Caki2 (cell line): ENCODE measurements around the gene LGALS7B. TPM values are rescaled to one million over a fixed set of nuclear protein-coding genes. Genes with fewer than 3 reads are reported as not detected.
"Not testable (repeated sequence)": the region's sequence is repeated elsewhere in the genome, so short reads cannot be mapped to it uniquely, and the experiment has no call there.

Source experiments
- DNase-seq: peaks from one replicate; pipeline ENCODE4 v3.0.0-alpha.2; 2015; ENCODE audit warnings: low read depth
- in situ Hi-C: cut with HindIII; loops from 2 replicates; pipeline ENCODE4 v1.10.0; 2016; ENCODE audit warnings: low sequenced_read_pairs, low pct_unique_long_range_greater_than_20kb, mixed read lengths
- total RNA-seq: library from RNA; depleted of rRNA; stranded (reverse); fragments of >200 nt; shearing (Covaris generic); gene quantifications from 2 replicates; pipeline ENCODE4 v1.2.3, GENCODE V29; 2014; ENCODE audit warnings: low replicate concordance

LGALS7B gene
- total RNA-seq, 1 experiment from 2014 or later, result not detected

GRCh38 chr19:38809592-38810252 is 20.7 kb downstream of the LGALS7B start:
- DNase-seq, result no peak
- in situ Hi-C loops, result no loop called here

GRCh38 chr19:38812009-38812840 is 23.2 kb downstream of the LGALS7B start:
- no peak for DNase-seq
- in situ Hi-C loops, result no loop called here

- no peak for DNase-seq
- in situ Hi-C loops, result no loop called here
These were observed 23.9 kb downstream of the LGALS7B start, which contains the start of gene LGALS4 for GRCh38 chr19:38812841-38813320. TSS of gene LGALS4 (minus strand) at chr19:38812945. CDS start at chr19:38812886, 59 bp downstream.

- in situ Hi-C loops, result no loop called here
These were observed 24.3 kb downstream of the LGALS7B start for GRCh38 chr19:38813323-38813722.

GRCh38 chr19:38813932-38814331 is 24.9 kb downstream of the LGALS7B start:
- DNase-seq, in situ Hi-C loops: not testable (repeated sequence)

More at GRCh38 chr19:38813323-38813722, 24.3 kb downstream of the LGALS7B start:
- DNase-seq, result no peak

GRCh38 chr19:38815059-38816001 is 26.3 kb downstream of the LGALS7B start:
- DNase-seq, result no peak

GRCh38 chr19:38816131-38816750 is 27.2 kb downstream of the LGALS7B start:
- in situ Hi-C loops, result no loop called here
- no peak for DNase-seq

More at GRCh38 chr19:38815059-38816001, 26.3 kb downstream of the LGALS7B start:
- in situ Hi-C loops, result no loop called here

GRCh38 chr19:38817081-38817480 is 28.1 kb downstream of the LGALS7B start:
- DNase-seq, result no peak
- in situ Hi-C loops, result no loop called here

GRCh38 chr19:38819231-38819920 is 30.4 kb downstream of the LGALS7B start:
- in situ Hi-C loops, result no loop called here
- no peak for DNase-seq

- DNase-seq, in situ Hi-C loops: not testable (repeated sequence)
These were observed 32.3 kb downstream of the LGALS7B start for GRCh38 chr19:38821230-38821825.

GRCh38 chr19:38825936-38826335 is 36.9 kb downstream of the LGALS7B start:
- DNase-seq, in situ Hi-C loops: not testable (repeated sequence)

- DNase-seq, result no peak
- in situ Hi-C loops, result no loop called here
These were observed 38.0 kb downstream of the LGALS7B start for GRCh38 chr19:38826856-38827551.

- in situ Hi-C loops, DNase-seq: not testable (repeated sequence)
These were observed 40.2 kb downstream of the LGALS7B start for GRCh38 chr19:38829203-38829602.

- peak; percentile 79 for DNase-seq
- in situ Hi-C loops, result no loop called here
These were observed 41.2 kb downstream of the LGALS7B start for GRCh38 chr19:38830039-38830733.

- in situ Hi-C loops, result no loop called here
These were observed 42.2 kb downstream of the LGALS7B start for GRCh38 chr19:38831142-38831605.

GRCh38 chr19:38833092-38833425 is 44.1 kb downstream of the LGALS7B start:
- no peak for DNase-seq
- in situ Hi-C loops, result no loop called here

More at GRCh38 chr19:38831142-38831605, 42.2 kb downstream of the LGALS7B start:
- peak; percentile 95 for DNase-seq
